Effector memory CD8-positive, alpha-beta T cell (primary cell): ENCODE measurements around the gene ADCYAP1R1.

Experiments
- ATAC-seq: fragments of 150-1000 bp; cut with Tn5 transposase; replicated peaks from 2 replicates; pipeline ENCODE4 v1.10.0; 2021; ENCODE audit warnings: mild to moderate bottlenecking, moderate library complexity
- DNase-seq, 3 experiments: peaks; one replicate each; pipeline ENCODE4 v3.0.0; 2021
- H3K27ac Mint-ChIP-seq, 2 donors: one replicate each; pipeline ENCODE4 v1.8.0; 2022; ENCODE audit warnings: mild to moderate bottlenecking in 2 of 2, mixed read lengths in 2 of 2, moderate library complexity in 2 of 2
- H3K27me3 Mint-ChIP-seq, 2 donors: one replicate each; pipeline ENCODE4 v1.8.0; 2022; ENCODE audit warnings: mixed read lengths in 2 of 2
- H3K36me3 Mint-ChIP-seq: one replicate; pipeline ENCODE4 v1.8.0; 2022; ENCODE audit warnings: mild to moderate bottlenecking, moderate library complexity, mixed read lengths; ENCODE audit not compliant: insufficient read depth
- H3K4me1 Mint-ChIP-seq, 2 donors: one replicate each; pipeline ENCODE4 v1.8.0; 2022; ENCODE audit warnings: low read depth in 2 of 2, mixed read lengths in 2 of 2
- H3K4me3 Mint-ChIP-seq, 2 donors: one replicate each; pipeline ENCODE4 v1.8.0; 2022; ENCODE audit warnings: mild to moderate bottlenecking in 2 of 2, mixed read lengths in 2 of 2, moderate library complexity in 2 of 2
- H3K9me3 Mint-ChIP-seq, 2 donors: one replicate each; pipeline ENCODE4 v1.8.0; 2022; ENCODE audit warnings: mixed read lengths in 2 of 2

The ADCYAP1R1 gene

GRCh38 chr7:31049005-31049765 is 2.9 kb upstream of the ADCYAP1R1 start:
- H3K27ac Mint-ChIP-seq = no peak overlapping the region
- H3K4me3 Mint-ChIP-seq = no peak overlapping the region
- H3K9me3 Mint-ChIP-seq = no peaks in the 10 kb centered on the region
- peaks cover 3 to 4% of the 10 kb centered on the region in 2 donors for H3K4me1 Mint-ChIP-seq
- DNase-seq (no peak), ATAC-seq (no peak)
- H3K36me3 Mint-ChIP-seq = no peaks in the 10 kb centered on the region
- peaks cover 31 to 55% of the 10 kb centered on the region in 2 donors for H3K27me3 Mint-ChIP-seq

GRCh38 chr7:31052487-31052840 is 356 bp downstream of the ADCYAP1R1 start:
- ATAC-seq (no peak), DNase-seq (no peak)
- Mint-ChIP-seq H3K4me1 (peaks cover 3 to 4% of the 10 kb centered on the region in 2 donors), H3K4me3 (no peak overlapping the region), H3K36me3 (no peaks in the 10 kb centered on the region), H3K9me3 (no peaks in the 10 kb centered on the region), H3K27ac (no peak overlapping the region), H3K27me3 (peaks cover 42 to 67% of the 10 kb centered on the region in 2 donors)

- DNase-seq = no peak
- Mint-ChIP-seq H3K27me3 (peaks cover 42 to 72% of the 10 kb centered on the region in 2 donors), H3K36me3 (no peaks in the 10 kb centered on the region), H3K9me3 (no peaks in the 10 kb centered on the region), H3K4me3 (no peak overlapping the region), H3K27ac (no peak overlapping the region), H3K4me1 (peaks cover 3 to 4% of the 10 kb centered on the region in 2 donors)
- ATAC-seq = no peak
These were observed 913 bp downstream of the ADCYAP1R1 start for GRCh38 chr7:31052841-31053601.

GRCh38 chr7:31053986-31054385 is 1.9 kb downstream of the ADCYAP1R1 start:
- no peak overlapping the region for H3K27ac Mint-ChIP-seq
- H3K4me1 Mint-ChIP-seq = peaks cover 3 to 4% of the 10 kb centered on the region in 2 donors
- no peak for ATAC-seq
- H3K9me3 Mint-ChIP-seq = no peaks in the 10 kb centered on the region
- no peak overlapping the region for H3K4me3 Mint-ChIP-seq
- no peak for DNase-seq
- H3K27me3 Mint-ChIP-seq = peaks cover 42 to 74% of the 10 kb centered on the region in 2 donors
- no peaks in the 10 kb centered on the region for H3K36me3 Mint-ChIP-seq

GRCh38 chr7:31054608-31055278 is 2.6 kb downstream of the ADCYAP1R1 start:
- Mint-ChIP-seq H3K36me3 (no peaks in the 10 kb centered on the region), H3K4me1 (peaks cover 4 to 5% of the 10 kb centered on the region in 2 donors), H3K9me3 (no peaks in the 10 kb centered on the region), H3K4me3 (no peak overlapping the region), H3K27ac (no peak overlapping the region), H3K27me3 (peaks cover 42 to 76% of the 10 kb centered on the region in 2 donors)
- no peak for DNase-seq
- no peak for ATAC-seq

- Mint-ChIP-seq H3K4me1 (peaks cover 4 to 5% of the 10 kb centered on the region in 2 donors), H3K27ac (no peak overlapping the region), H3K9me3 (no peaks in the 10 kb centered on the region), H3K4me3 (no peak overlapping the region), H3K36me3 (no peaks in the 10 kb centered on the region), H3K27me3 (peaks cover 39 to 70% of the 10 kb centered on the region in 2 donors)
- ATAC-seq (no peak), DNase-seq (no peak)
These were observed 3.4 kb downstream of the ADCYAP1R1 start for GRCh38 chr7:31055471-31055870.

GRCh38 chr7:31056775-31057346 is 4.8 kb downstream of the ADCYAP1R1 start:
- Mint-ChIP-seq H3K9me3 (no peaks in the 10 kb centered on the region), H3K36me3 (no peaks in the 10 kb centered on the region), H3K4me1 (peaks cover under 1 to 2% of the 10 kb centered on the region in 2 donors), H3K27me3 (peaks cover 25 to 56% of the 10 kb centered on the region in 2 donors), H3K27ac (no peak overlapping the region), H3K4me3 (no peak overlapping the region)
- no peak for DNase-seq
- no peak for ATAC-seq

- H3K36me3 Mint-ChIP-seq = no peaks in the 10 kb centered on the region
- H3K4me3 Mint-ChIP-seq = no peak overlapping the region
- H3K27me3 Mint-ChIP-seq = peaks cover 23 to 47% of the 10 kb centered on the region in 2 donors
- H3K9me3 Mint-ChIP-seq = no peaks in the 10 kb centered on the region
- H3K4me1 Mint-ChIP-seq = peaks cover 0 to 2% of the 10 kb centered on the region in 2 donors
- DNase-seq (no peak), ATAC-seq (no peak)
- no peak overlapping the region for H3K27ac Mint-ChIP-seq
These were observed 6.0 kb downstream of the ADCYAP1R1 start for GRCh38 chr7:31058122-31058521.

GRCh38 chr7:31058688-31059087 is 6.6 kb downstream of the ADCYAP1R1 start:
- H3K27me3 Mint-ChIP-seq = peaks cover 18 to 41% of the 10 kb centered on the region in 2 donors
- no peak for ATAC-seq
- no peaks in the 10 kb centered on the region for H3K36me3 Mint-ChIP-seq
- H3K4me1 Mint-ChIP-seq = peaks cover 0 to 2% of the 10 kb centered on the region in 2 donors
- no peak overlapping the region for H3K4me3 Mint-ChIP-seq
- H3K27ac Mint-ChIP-seq = no peak overlapping the region
- no peaks in the 10 kb centered on the region for H3K9me3 Mint-ChIP-seq
- no peak for DNase-seq

- peaks cover 0 to 2% of the 10 kb centered on the region in 2 donors for H3K4me1 Mint-ChIP-seq
- no peak for DNase-seq
- H3K27ac Mint-ChIP-seq = no peak overlapping the region
- H3K27me3 Mint-ChIP-seq = peaks cover 11 to 32% of the 10 kb centered on the region in 2 donors
- no peak for ATAC-seq
- H3K9me3 Mint-ChIP-seq = no peaks in the 10 kb centered on the region
- H3K36me3 Mint-ChIP-seq = no peaks in the 10 kb centered on the region
- no peak overlapping the region for H3K4me3 Mint-ChIP-seq
These were observed 7.4 kb downstream of the ADCYAP1R1 start for GRCh38 chr7:31059551-31059950.

- no peak overlapping the region for H3K4me3 Mint-ChIP-seq
- H3K36me3 Mint-ChIP-seq = no peaks in the 10 kb centered on the region
- H3K4me1 Mint-ChIP-seq = peaks cover 0 to 2% of the 10 kb centered on the region in 2 donors
- DNase-seq (no peak), ATAC-seq (no peak)
- no peak overlapping the region for H3K27ac Mint-ChIP-seq
- peaks cover 8 to 23% of the 10 kb centered on the region in 2 donors for H3K27me3 Mint-ChIP-seq
- H3K9me3 Mint-ChIP-seq = no peaks in the 10 kb centered on the region
These were observed 9.1 kb downstream of the ADCYAP1R1 start for GRCh38 chr7:31061185-31061584.

- H3K27me3 Mint-ChIP-seq = peaks cover 0 to 11% of the 10 kb centered on the region in 2 donors
- H3K4me3 Mint-ChIP-seq = no peak overlapping the region
- DNase-seq (no peak), ATAC-seq (no peak)
- peaks cover 0 to 2% of the 10 kb centered on the region in 2 donors for H3K4me1 Mint-ChIP-seq
- no peaks in the 10 kb centered on the region for H3K9me3 Mint-ChIP-seq
- H3K36me3 Mint-ChIP-seq = no peaks in the 10 kb centered on the region
- H3K27ac Mint-ChIP-seq = no peak overlapping the region
These were observed 10.8 kb downstream of the ADCYAP1R1 start for GRCh38 chr7:31062746-31063435.
